ENCODE data around the gene TSPY2.
"Not testable (repeated sequence)": the region's sequence is repeated elsewhere in the genome, so short reads cannot be mapped to it uniquely, and the experiment has no call there.

Gene TSPY2

GRCh38 chrY:6245923-6246322 lies at the start of gene TSPY2:
Gene TSPY2, plus strand, starts transcription at chrY:6246223. Its CDS starts 46 bp downstream, at chrY:6246269.
- not testable (repeated sequence) for DNase-seq

- DNase-seq: not testable (repeated sequence)
Measured at GRCh38 chrY:6209565-6209964, 36.5 kb upstream of the TSPY2 start.

GRCh38 chrY:6217045-6217444 lies 29.0 kb upstream of the TSPY2 start:
- DNase-seq: not testable (repeated sequence)

- DNase-seq: not testable (repeated sequence)
Measured at GRCh38 chrY:6269839-6270238, 23.8 kb downstream of the TSPY2 start.
